GM12878 (cell line): Measurements from ENCODE around the gene CLBA1. TPM values are rescaled to one million over a fixed set of nuclear protein-coding genes. Genes with fewer than 3 reads are reported as not detected.

ENCODE experiments used
- BACH1 ChIP-seq: fragments of 450-650 bp; IDR thresholded peaks from 2 replicates; pipeline ENCODE4 v1.6.1; 2017; ENCODE audit warnings: mild to moderate bottlenecking, borderline replicate concordance
- CHD2 ChIP-seq: IDR thresholded peaks from 2 replicates; pipeline ENCODE4 v1.6.1; 2011; ENCODE audit warnings: low read depth, low read length, improper control_type of control experiment, borderline replicate concordance
- DPF2 ChIP-seq: fragments of 450-650 bp; IDR thresholded peaks from 2 replicates; pipeline ENCODE4 v1.6.1; 2017; ENCODE audit warnings: mild to moderate bottlenecking
- KAT2A ChIP-seq: conservative IDR thresholded peaks from 2 replicates; pipeline ENCODE4 v1.6.1; 2011; ENCODE audit warnings: low read depth, low read length; ENCODE audit not compliant: control insufficient read depth
- LARP7 ChIP-seq: fragments of 450-650 bp; IDR thresholded peaks from 2 replicates; pipeline ENCODE4 v1.6.1; 2017; ENCODE audit warnings: mild to moderate bottlenecking
- MEF2B ChIP-seq: fragments of 450-650 bp; IDR thresholded peaks from 2 replicates; pipeline ENCODE4 v1.6.1; 2018; ENCODE audit warnings: mild to moderate bottlenecking, moderate library complexity; ENCODE audit not compliant: partially characterized antibody, poor library complexity, severe bottlenecking
- NBN ChIP-seq: fragments of 450-650 bp; IDR thresholded peaks from 2 replicates; pipeline ENCODE4 v1.6.1; 2016
- NFYA ChIP-seq: IDR thresholded peaks from 2 replicates; pipeline ENCODE4 v1.6.1; 2011; ENCODE audit warnings: low read depth, mild to moderate bottlenecking, low read length, improper control_type of control experiment, borderline replicate concordance
- NR2C1 ChIP-seq: fragments of 450-650 bp; IDR thresholded peaks from 2 replicates; pipeline ENCODE4 v1.6.1; 2017; ENCODE audit warnings: antibody characterized with exemption, mild to moderate bottlenecking, moderate library complexity
- POLR2A ChIP-seq: IDR thresholded peaks from 2 replicates; pipeline ENCODE4 v1.6.1; 2011; ENCODE audit warnings: low read depth, mild to moderate bottlenecking, low read length
- RAD21 ChIP-seq: IDR thresholded peaks from 2 replicates; pipeline ENCODE4 v1.6.1; 2011; ENCODE audit warnings: mild to moderate bottlenecking, low read depth, low read length, moderate library complexity; ENCODE audit not compliant: insufficient read depth
- RBBP5 ChIP-seq: fragments of 200-600 bp; sonication (generic); conservative IDR thresholded peaks from 2 replicates; pipeline ENCODE4 v1.6.1; 2016
- RCOR1 ChIP-seq: conservative IDR thresholded peaks from 2 replicates; pipeline ENCODE4 v1.6.1; 2012; ENCODE audit warnings: low read depth, low read length, improper control_type of control experiment
- SMC3 ChIP-seq: IDR thresholded peaks from 2 replicates; pipeline ENCODE4 v1.6.1; 2011; ENCODE audit warnings: low read length, improper control_type of control experiment, borderline replicate concordance
- STAT3 ChIP-seq: IDR thresholded peaks from 2 replicates; pipeline ENCODE4 v1.6.1; 2011; ENCODE audit warnings: low read depth, low read length, improper control_type of control experiment
- TCF7 ChIP-seq: IDR thresholded peaks from 2 replicates; pipeline ENCODE4 v1.6.1; 2014; ENCODE audit warnings: antibody characterized with exemption, borderline replicate concordance
- ZNF207 ChIP-seq: fragments of 450-650 bp; IDR thresholded peaks from 2 replicates; pipeline ENCODE4 v1.6.1; 2014; ENCODE audit warnings: antibody characterized with exemption, mild to moderate bottlenecking, borderline replicate concordance
- polyA plus RNA-seq, 11 experiments: library from polyadenylated mRNA; depleted of rRNA in 4 of 11; unstranded in 6 of 11; stranded (reverse) in 5 of 11; fragments of >200 nt; fragmentation: Nextera tagmentation in 4 of 11; fragmentation: Illumina TruSeq in 1 of 11; extraction: Ambion mirVana in 4 of 11; extraction: Trizol in 1 of 11; gene quantifications; 1 replicate in 1 of 11; 2 replicates in 10 of 11; pipeline versions ENCODE4 v1.2.1 to v1.2.3, GENCODE V29; 2011 to 2016; ENCODE audit warnings: inconsistent platforms in 2 of 11, missing spikeins in 2 of 11, low read depth in 1 of 11
- total RNA-seq, 4 experiments: library from RNA; depleted of rRNA in 3 of 4; stranded (reverse); fragments of >200 nt in 3 of 4; fragmentation: Illumina TruSeq in 1 of 4; extraction: Trizol in 1 of 4; gene quantifications; 2 replicates each; pipeline versions ENCODE4 v1.2.1 to v1.2.3, GENCODE V29; 2013 to 2021
- TF ChIP-seq, protein P1 (sequence below): fragments of 450-650 bp; formaldehyde crosslinking; IDR thresholded peaks from 2 replicates; pipeline ENCODE4 v1.4.0; 2022; ENCODE audit warnings: mild to moderate bottlenecking, moderate library complexity
- TF ChIP-seq, protein P2 (sequence below): IDR thresholded peaks from 2 replicates; pipeline ENCODE4 v1.6.1; 2012; ENCODE audit warnings: low read length, inconsistent platforms
- TF ChIP-seq, protein P3 (sequence below): IDR thresholded peaks from 2 replicates; pipeline ENCODE4 v1.6.1; 2012; ENCODE audit warnings: improper control_type of control experiment, low read depth, low read length; ENCODE audit not compliant: insufficient replicate concordance
- TF ChIP-seq, protein P4 (sequence below): fragments of 450-650 bp; IDR thresholded peaks from 2 replicates; pipeline ENCODE4 v1.6.1; 2017; ENCODE audit warnings: borderline replicate concordance

The CLBA1 gene
- total and polyA plus RNA-seq, 10 of the 15 experiments (the other 5 are each of a cell fraction or from before 2014, with no cell fraction given) = 0.07 to 1.1 (median 0.62) TPM; not detected in 1

DNA sequence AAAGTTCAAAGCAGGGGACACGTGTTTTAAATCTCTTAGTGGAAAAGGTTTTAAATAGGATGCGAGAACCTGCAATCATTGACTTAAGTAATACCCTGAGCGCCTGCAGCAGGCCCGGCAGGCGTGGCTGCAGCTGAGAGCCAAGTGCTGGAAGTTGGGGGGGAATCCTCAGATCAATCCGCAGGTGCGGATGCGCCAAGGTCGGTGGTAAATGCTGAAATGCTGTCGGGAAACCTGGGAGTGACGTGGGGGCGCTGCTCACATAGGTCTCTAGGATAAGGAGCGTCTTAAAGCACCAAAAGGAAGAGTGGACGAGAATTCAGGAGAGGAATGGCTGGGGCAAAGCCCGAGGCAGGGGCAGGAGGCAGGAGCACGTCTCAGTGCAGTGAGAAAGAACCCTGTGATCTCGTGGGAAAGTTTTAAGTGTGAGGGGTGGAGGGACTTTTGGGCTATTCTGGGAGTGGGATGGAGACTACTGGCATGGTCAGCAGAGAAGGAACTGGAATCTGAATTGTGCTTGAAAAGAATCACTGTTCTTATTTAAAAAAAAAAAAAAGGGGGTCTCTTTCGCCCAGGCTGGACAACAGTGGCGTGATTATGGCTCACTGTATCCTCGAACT, 36.2 kb downstream of the CLBA1 start (continued):
- TF ChIP-seq, protein P1, sequence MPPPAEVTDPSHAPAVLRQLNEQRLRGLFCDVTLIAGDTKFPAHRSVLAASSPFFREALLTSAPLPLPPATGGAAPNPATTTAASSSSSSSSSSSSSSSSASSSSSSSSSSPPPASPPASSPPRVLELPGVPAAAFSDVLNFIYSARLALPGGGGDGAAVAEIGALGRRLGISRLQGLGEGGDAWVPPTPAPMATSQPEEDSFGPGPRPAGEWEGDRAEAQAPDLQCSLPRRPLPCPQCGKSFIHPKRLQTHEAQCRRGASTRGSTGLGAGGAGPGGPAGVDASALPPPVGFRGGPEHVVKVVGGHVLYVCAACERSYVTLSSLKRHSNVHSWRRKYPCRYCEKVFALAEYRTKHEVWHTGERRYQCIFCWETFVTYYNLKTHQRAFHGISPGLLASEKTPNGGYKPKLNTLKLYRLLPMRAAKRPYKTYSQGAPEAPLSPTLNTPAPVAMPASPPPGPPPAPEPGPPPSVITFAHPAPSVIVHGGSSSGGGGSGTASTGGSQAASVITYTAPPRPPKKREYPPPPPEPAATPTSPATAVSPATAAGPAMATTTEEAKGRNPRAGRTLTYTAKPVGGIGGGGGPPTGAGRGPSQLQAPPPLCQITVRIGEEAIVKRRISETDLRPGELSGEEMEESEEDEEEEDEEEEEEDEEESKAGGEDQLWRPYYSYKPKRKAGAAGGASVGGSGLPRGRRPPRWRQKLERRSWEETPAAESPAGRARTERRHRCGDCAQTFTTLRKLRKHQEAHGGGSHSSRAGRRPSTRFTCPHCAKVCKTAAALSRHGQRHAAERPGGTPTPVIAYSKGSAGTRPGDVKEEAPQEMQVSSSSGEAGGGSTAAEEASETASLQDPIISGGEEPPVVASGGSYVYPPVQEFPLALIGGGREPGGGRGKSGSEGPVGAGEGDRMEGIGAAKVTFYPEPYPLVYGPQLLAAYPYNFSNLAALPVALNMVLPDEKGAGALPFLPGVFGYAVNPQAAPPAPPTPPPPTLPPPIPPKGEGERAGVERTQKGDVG = no peak
- TF ChIP-seq MEF2B (no peak), RCOR1 (no peak), BACH1 (no peak), POLR2A (no peak; the same call in 1 of the 2 replicates), TCF7 (no peak), NR2C1 (no peak), KAT2A (no peak), SMC3 (no peak), RAD21 (no peak), RBBP5 (no peak), DPF2 (no peak), CHD2 (0 out of 2 replicates have a peak, but pooled peaks have one; percentile 29), LARP7 (no peak; the same call in 1 of the 2 replicates), STAT3 (no peak), NBN (peak; percentile 64; the same call in 1 of the 2 replicates), ZNF207 (0 out of 2 replicates have a peak, but pooled peaks have one; percentile 9), NFYA (no peak)
- TF ChIP-seq, protein P2, sequence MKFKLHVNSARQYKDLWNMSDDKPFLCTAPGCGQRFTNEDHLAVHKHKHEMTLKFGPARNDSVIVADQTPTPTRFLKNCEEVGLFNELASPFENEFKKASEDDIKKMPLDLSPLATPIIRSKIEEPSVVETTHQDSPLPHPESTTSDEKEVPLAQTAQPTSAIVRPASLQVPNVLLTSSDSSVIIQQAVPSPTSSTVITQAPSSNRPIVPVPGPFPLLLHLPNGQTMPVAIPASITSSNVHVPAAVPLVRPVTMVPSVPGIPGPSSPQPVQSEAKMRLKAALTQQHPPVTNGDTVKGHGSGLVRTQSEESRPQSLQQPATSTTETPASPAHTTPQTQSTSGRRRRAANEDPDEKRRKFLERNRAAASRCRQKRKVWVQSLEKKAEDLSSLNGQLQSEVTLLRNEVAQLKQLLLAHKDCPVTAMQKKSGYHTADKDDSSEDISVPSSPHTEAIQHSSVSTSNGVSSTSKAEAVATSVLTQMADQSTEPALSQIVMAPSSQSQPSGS = no peak
- TF ChIP-seq, protein P3, sequence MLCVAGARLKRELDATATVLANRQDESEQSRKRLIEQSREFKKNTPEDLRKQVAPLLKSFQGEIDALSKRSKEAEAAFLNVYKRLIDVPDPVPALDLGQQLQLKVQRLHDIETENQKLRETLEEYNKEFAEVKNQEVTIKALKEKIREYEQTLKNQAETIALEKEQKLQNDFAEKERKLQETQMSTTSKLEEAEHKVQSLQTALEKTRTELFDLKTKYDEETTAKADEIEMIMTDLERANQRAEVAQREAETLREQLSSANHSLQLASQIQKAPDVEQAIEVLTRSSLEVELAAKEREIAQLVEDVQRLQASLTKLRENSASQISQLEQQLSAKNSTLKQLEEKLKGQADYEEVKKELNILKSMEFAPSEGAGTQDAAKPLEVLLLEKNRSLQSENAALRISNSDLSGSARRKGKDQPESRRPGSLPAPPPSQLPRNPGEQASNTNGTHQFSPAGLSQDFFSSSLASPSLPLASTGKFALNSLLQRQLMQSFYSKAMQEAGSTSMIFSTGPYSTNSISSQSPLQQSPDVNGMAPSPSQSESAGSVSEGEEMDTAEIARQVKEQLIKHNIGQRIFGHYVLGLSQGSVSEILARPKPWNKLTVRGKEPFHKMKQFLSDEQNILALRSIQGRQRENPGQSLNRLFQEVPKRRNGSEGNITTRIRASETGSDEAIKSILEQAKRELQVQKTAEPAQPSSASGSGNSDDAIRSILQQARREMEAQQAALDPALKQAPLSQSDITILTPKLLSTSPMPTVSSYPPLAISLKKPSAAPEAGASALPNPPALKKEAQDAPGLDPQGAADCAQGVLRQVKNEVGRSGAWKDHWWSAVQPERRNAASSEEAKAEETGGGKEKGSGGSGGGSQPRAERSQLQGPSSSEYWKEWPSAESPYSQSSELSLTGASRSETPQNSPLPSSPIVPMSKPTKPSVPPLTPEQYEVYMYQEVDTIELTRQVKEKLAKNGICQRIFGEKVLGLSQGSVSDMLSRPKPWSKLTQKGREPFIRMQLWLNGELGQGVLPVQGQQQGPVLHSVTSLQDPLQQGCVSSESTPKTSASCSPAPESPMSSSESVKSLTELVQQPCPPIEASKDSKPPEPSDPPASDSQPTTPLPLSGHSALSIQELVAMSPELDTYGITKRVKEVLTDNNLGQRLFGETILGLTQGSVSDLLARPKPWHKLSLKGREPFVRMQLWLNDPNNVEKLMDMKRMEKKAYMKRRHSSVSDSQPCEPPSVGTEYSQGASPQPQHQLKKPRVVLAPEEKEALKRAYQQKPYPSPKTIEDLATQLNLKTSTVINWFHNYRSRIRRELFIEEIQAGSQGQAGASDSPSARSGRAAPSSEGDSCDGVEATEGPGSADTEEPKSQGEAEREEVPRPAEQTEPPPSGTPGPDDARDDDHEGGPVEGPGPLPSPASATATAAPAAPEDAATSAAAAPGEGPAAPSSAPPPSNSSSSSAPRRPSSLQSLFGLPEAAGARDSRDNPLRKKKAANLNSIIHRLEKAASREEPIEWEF = no peak
- TF ChIP-seq, protein P4, sequence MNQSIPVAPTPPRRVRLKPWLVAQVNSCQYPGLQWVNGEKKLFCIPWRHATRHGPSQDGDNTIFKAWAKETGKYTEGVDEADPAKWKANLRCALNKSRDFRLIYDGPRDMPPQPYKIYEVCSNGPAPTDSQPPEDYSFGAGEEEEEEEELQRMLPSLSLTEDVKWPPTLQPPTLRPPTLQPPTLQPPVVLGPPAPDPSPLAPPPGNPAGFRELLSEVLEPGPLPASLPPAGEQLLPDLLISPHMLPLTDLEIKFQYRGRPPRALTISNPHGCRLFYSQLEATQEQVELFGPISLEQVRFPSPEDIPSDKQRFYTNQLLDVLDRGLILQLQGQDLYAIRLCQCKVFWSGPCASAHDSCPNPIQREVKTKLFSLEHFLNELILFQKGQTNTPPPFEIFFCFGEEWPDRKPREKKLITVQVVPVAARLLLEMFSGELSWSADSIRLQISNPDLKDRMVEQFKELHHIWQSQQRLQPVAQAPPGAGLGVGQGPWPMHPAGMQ = no peak
